H9 (cell line): Measurements from ENCODE around the gene GPS1. TPM values are rescaled to one million over a fixed set of nuclear protein-coding genes. Genes with fewer than 3 reads are reported as not detected.

Experiments
- DNase-seq: peaks from one replicate; pipeline ENCODE4 v3.0.0-alpha.2; 2017
- H2AFZ ChIP-seq: one replicate; pipeline ENCODE4 v1.6.1; 2013; ENCODE audit warnings: mild to moderate bottlenecking, low read length, control low read depth, moderate library complexity
- H2AK5ac ChIP-seq: 2 replicates; pipeline ENCODE4 v1.6.1; 2013; ENCODE audit warnings: low read length, control low read depth, mixed read lengths; ENCODE audit not compliant: insufficient read length
- H2BK120ac ChIP-seq: one replicate; pipeline ENCODE4 v1.6.1; 2013; ENCODE audit warnings: low read depth, mild to moderate bottlenecking, low read length, control low read depth, inconsistent platforms; ENCODE audit not compliant: poor library complexity, severe bottlenecking
- H2BK12ac ChIP-seq: 2 replicates; pipeline ENCODE4 v1.6.1; 2013; ENCODE audit warnings: low read length, control low read depth, mixed read lengths, low read depth; ENCODE audit not compliant: insufficient read length
- H2BK15ac ChIP-seq: 2 replicates; pipeline ENCODE4 v1.6.1; 2013; ENCODE audit warnings: low read depth, low read length, control low read depth
- H2BK20ac ChIP-seq: one replicate; pipeline ENCODE4 v1.6.1; 2013; ENCODE audit warnings: low read depth, mild to moderate bottlenecking, low read length, control low read depth, inconsistent platforms; ENCODE audit not compliant: poor library complexity, severe bottlenecking
- H2BK5ac ChIP-seq: 2 replicates; pipeline ENCODE4 v1.6.1; 2013; ENCODE audit warnings: low read length, control low read depth, mixed read lengths; ENCODE audit not compliant: insufficient read length
- H3K14ac ChIP-seq: 2 replicates; pipeline ENCODE4 v1.6.1; 2013; ENCODE audit warnings: low read length, control low read depth; ENCODE audit not compliant: insufficient read depth
- H3K18ac ChIP-seq: 2 replicates; pipeline ENCODE4 v1.6.1; 2013; ENCODE audit warnings: low read depth, mild to moderate bottlenecking, mixed read lengths, low read length, control low read depth; ENCODE audit not compliant: insufficient read length
- H3K23ac ChIP-seq: 2 replicates; pipeline ENCODE4 v1.6.1; 2013; ENCODE audit warnings: low read length, control low read depth, mixed read lengths, low read depth; ENCODE audit not compliant: insufficient read length
- H3K23me2 ChIP-seq: 2 replicates; pipeline ENCODE4 v1.6.1; 2013; ENCODE audit warnings: low read depth, mild to moderate bottlenecking, mixed read lengths, low read length, control low read depth; ENCODE audit not compliant: insufficient read length, poor library complexity, severe bottlenecking
- H3K27ac ChIP-seq: 2 replicates; pipeline ENCODE4 v1.5.1; 2013; ENCODE audit warnings: low read length, control low read depth, mixed read lengths, low read depth; ENCODE audit not compliant: insufficient read length
- H3K27me3 ChIP-seq: 2 replicates; pipeline ENCODE4 v1.6.1; 2013; ENCODE audit warnings: low read length, control low read depth, inconsistent platforms; ENCODE audit not compliant: insufficient read depth
- H3K4ac ChIP-seq: 2 replicates; pipeline ENCODE4 v1.6.1; 2013; ENCODE audit warnings: low read depth, mild to moderate bottlenecking, control low read depth, inconsistent platforms, low read length, moderate library complexity
- H3K4me1 ChIP-seq: 2 replicates; pipeline ENCODE4 v1.6.1; 2013; ENCODE audit warnings: low read length, control low read depth, inconsistent platforms; ENCODE audit not compliant: insufficient read depth
- H3K4me2 ChIP-seq: 2 replicates; pipeline ENCODE4 v1.6.1; 2013; ENCODE audit warnings: low read length, control low read depth, mixed read lengths; ENCODE audit not compliant: insufficient read length, insufficient read depth
- H3K56ac ChIP-seq: 2 replicates; pipeline ENCODE4 v1.6.1; 2013; ENCODE audit warnings: low read depth, mild to moderate bottlenecking, mixed read lengths, low read length, control low read depth; ENCODE audit not compliant: insufficient read length
- H3K79me1 ChIP-seq: 2 replicates; pipeline ENCODE4 v1.6.1; 2013; ENCODE audit warnings: low read depth, mild to moderate bottlenecking, moderate library complexity, low read length, control low read depth, inconsistent platforms; ENCODE audit not compliant: insufficient read depth, poor library complexity, severe bottlenecking
- H3K79me2 ChIP-seq: 2 replicates; pipeline ENCODE4 v1.6.1; 2013; ENCODE audit warnings: low read length, control low read depth, inconsistent platforms; ENCODE audit not compliant: insufficient read depth
- H3K9ac ChIP-seq: 2 replicates; pipeline ENCODE4 v1.6.1; 2013; ENCODE audit warnings: low read length, control low read depth, mixed read lengths; ENCODE audit not compliant: insufficient read length; ENCODE audit errors: extremely low read depth
- H3K9me3 ChIP-seq: one replicate; pipeline ENCODE4 v1.6.1; 2013; ENCODE audit warnings: low read depth, low read length, inconsistent platforms; ENCODE audit not compliant: control insufficient read depth
- H3T11ph ChIP-seq: one replicate; pipeline ENCODE4 v1.6.1; 2013; ENCODE audit warnings: mild to moderate bottlenecking, low read length, control low read depth, inconsistent platforms
- H4K20me1 ChIP-seq: one replicate; pipeline ENCODE4 v1.6.1; 2013; ENCODE audit not compliant: control insufficient read depth, insufficient read length, insufficient read depth
- H4K5ac ChIP-seq: 2 replicates; pipeline ENCODE4 v1.6.1; 2013; ENCODE audit warnings: low read depth, mild to moderate bottlenecking, mixed read lengths, low read length, control low read depth; ENCODE audit not compliant: insufficient read length
- H4K8ac ChIP-seq: replicated peaks from 2 replicates; pipeline ENCODE4 v1.6.1; 2013; ENCODE audit warnings: low read length, control low read depth, mixed read lengths, low read depth; ENCODE audit not compliant: insufficient read length
- H4K91ac ChIP-seq: 2 replicates; pipeline ENCODE4 v1.6.1; 2013; ENCODE audit warnings: low read depth, mild to moderate bottlenecking, moderate library complexity, mixed read lengths, low read length, control low read depth; ENCODE audit not compliant: insufficient read length
- H3K27ac Mint-ChIP-seq, 3 experiments: 2 replicates in 2 of 3; 3 replicates in 1 of 3; pipeline ENCODE4 v1.8.0; 2020 to 2021; ENCODE audit warnings: mixed read lengths in 3 of 3, mild to moderate bottlenecking in 1 of 3, moderate library complexity in 1 of 3
- H3K27me3 Mint-ChIP-seq: 2 replicates; pipeline ENCODE4 v1.8.0; 2021; ENCODE audit warnings: low read depth, mild to moderate bottlenecking, moderate library complexity, mixed read lengths
- H3K36me3 Mint-ChIP-seq, 3 experiments: 2 replicates in 2 of 3; 3 replicates in 1 of 3; pipeline ENCODE4 v1.8.0; 2020 to 2021; ENCODE audit warnings: low read depth in 3 of 3, mixed read lengths in 3 of 3; ENCODE audit not compliant: insufficient read depth in 1 of 3
- H3K4me1 Mint-ChIP-seq, 2 experiments: 2 replicates each; pipeline ENCODE4 v1.8.0; 2020; ENCODE audit warnings: mixed read lengths in 2 of 2
- H3K4me3 Mint-ChIP-seq, 2 experiments: 2 replicates in 1 of 2; 3 replicates in 1 of 2; pipeline ENCODE4 v1.8.0; 2020 to 2021; ENCODE audit warnings: mild to moderate bottlenecking in 2 of 2, mixed read lengths in 2 of 2, moderate library complexity in 1 of 2
- H3K9me3 Mint-ChIP-seq, 2 experiments: 2 replicates in 1 of 2; 3 replicates in 1 of 2; pipeline ENCODE4 v1.8.0; 2020; ENCODE audit warnings: mild to moderate bottlenecking in 2 of 2, mixed read lengths in 2 of 2, moderate library complexity in 1 of 2
- CTCF ChIP-seq: fragments of 200-600 bp; sonication (generic); conservative IDR thresholded peaks from 3 replicates; pipeline ENCODE4 v1.8.0; 2021; ENCODE audit warnings: antibody characterized with exemption, mild to moderate bottlenecking
- WGBS: extraction: QIAGEN DNeasy Blood & Tissue Kit; methylation state at CpG from one replicate; pipeline ENCODE4 v1.1.7; 2013; ENCODE audit warnings: missing lambda C conversion rate, low lambda C conversion rate, mixed read lengths; ENCODE audit not compliant: insufficient read length; ENCODE audit errors: extremely low coverage; 5-methylcytosine and 5-hydroxymethylcytosine counted together
- total RNA-seq: library from RNA; stranded (reverse); gene quantifications from 2 replicates; pipeline ENCODE4 v1.2.1, GENCODE V29; 2021

Gene GPS1
- total RNA-seq, 1 experiment from 2014 or later: 164 TPM

DNA sequence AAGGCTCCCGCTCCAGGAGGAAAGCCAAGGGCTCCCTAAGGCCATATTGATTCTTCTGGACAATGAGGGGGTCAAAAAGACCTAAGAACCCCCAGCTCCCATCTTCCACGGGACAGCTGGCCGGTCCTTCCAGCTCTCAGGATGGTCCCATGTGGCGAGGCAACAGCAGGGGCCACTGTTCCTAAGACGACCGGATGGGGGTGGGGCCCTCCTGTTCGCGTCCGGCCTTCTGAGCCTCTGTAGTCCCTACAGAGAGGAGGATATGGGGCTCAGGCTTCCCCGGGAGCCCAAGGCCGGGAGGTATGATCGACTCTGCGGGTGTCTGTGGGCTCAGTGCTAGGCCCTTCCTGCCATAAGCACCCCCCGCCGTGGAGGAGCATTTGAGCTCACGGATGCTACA, 8.2 kb upstream of the GPS1 start:
- Histone ChIP-seq H3K56ac (no peak overlapping the region), H3K4ac (no peak overlapping the region)

More for the DNA sequence above, 8.2 kb upstream of the GPS1 start:
- H3T11ph ChIP-seq: no peak overlapping the region
- H3K9ac ChIP-seq: no peak overlapping the region
- Mint-ChIP-seq H3K9me3 (no peaks in the 10 kb centered on the region; a peak in 2 of 5 replicates), H3K36me3 (peaks cover 6 to 18% (median 12%) of the 10 kb centered on the region in 3 experiments; a peak in 6 of 7 replicates), H3K4me3 (no peak overlapping the region), H3K4me1 (peaks cover 20 to 24% of the 10 kb centered on the region in 2 experiments), H3K27ac (no peak overlapping the region), H3K27me3 (peaks cover 10% of the 10 kb centered on the region)
- H3K14ac ChIP-seq: no peak overlapping the region
- no peak overlapping the region for H2BK15ac ChIP-seq
- no peaks in the 10 kb centered on the region for H4K20me1 ChIP-seq
- H4K5ac ChIP-seq: no peak overlapping the region
- no peak overlapping the region for H2BK12ac ChIP-seq
- no peak overlapping the region for H3K23ac ChIP-seq
- no peak overlapping the region for H2AFZ ChIP-seq
- TF ChIP-seq CTCF: no peak
- H3K27ac ChIP-seq: no peak overlapping the region
- no peak overlapping the region for H3K18ac ChIP-seq
- H2BK120ac ChIP-seq: no peak overlapping the region
- no peak overlapping the region for H2AK5ac ChIP-seq
- H3K4me1 ChIP-seq: no peaks in the 10 kb centered on the region; the same call in 1 of the 2 replicates
- no peaks in the 10 kb centered on the region for H3K79me1 ChIP-seq
- H2BK20ac ChIP-seq: no peak overlapping the region
- no peaks in the 10 kb centered on the region for H3K9me3 ChIP-seq
- no peak overlapping the region for H4K8ac ChIP-seq
- WGBS: no CpG with 5 or more reads among the region's 16 CpGs
- no peaks in the 10 kb centered on the region for H3K79me2 ChIP-seq
- no peaks in the 10 kb centered on the region for H3K23me2 ChIP-seq
- H2BK5ac ChIP-seq: no peak overlapping the region
- H3K27me3 ChIP-seq: no peaks in the 10 kb centered on the region
- H4K91ac ChIP-seq: no peak overlapping the region
- DNase-seq: peak; percentile 77
- no peak overlapping the region for H3K4me2 ChIP-seq
